Fibroblast of lung (primary cell): ENCODE results near the gene MUC6. TPM values are rescaled to one million over a fixed set of nuclear protein-coding genes. Genes with fewer than 3 reads are reported as not detected.

Experiments
- DNase-seq, 2 donors: peaks; one replicate each; pipeline versions ENCODE4 v3.0.0 to v3.0.0-alpha.2; 2010; ENCODE audit warnings: low read depth in 2 of 2
- H2AFZ ChIP-seq: 2 replicates; pipeline ENCODE4 v1.5.1; 2012; ENCODE audit warnings: low read length, control low read depth, inconsistent platforms
- H3K27ac ChIP-seq: 2 replicates; pipeline ENCODE4 v1.5.1; 2011; ENCODE audit warnings: low read length, control low read depth; ENCODE audit not compliant: insufficient read depth
- H3K27me3 ChIP-seq: 2 replicates; pipeline ENCODE4 v1.5.1; 2011; ENCODE audit warnings: mild to moderate bottlenecking, low read length; ENCODE audit not compliant: control insufficient read depth, insufficient read depth
- H3K36me3 ChIP-seq: 2 replicates; pipeline ENCODE4 v1.5.1; 2011; ENCODE audit warnings: low read length; ENCODE audit not compliant: control insufficient read depth, insufficient read depth
- H3K4me1 ChIP-seq: 2 replicates; pipeline ENCODE4 v1.5.1; 2011; ENCODE audit warnings: low read length; ENCODE audit not compliant: control insufficient read depth, insufficient read depth; ENCODE audit errors: extremely low read depth
- H3K4me2 ChIP-seq: 2 replicates; pipeline ENCODE4 v1.5.1; 2011; ENCODE audit warnings: low read length, control low read depth; ENCODE audit not compliant: insufficient read depth; ENCODE audit errors: extremely low read depth
- H3K4me3 ChIP-seq, 4 experiments: fragments of 200-600 bp in 1 of 4; sonication (generic) in 1 of 4; replicated peaks in 1 of 4; 2 replicates each; pipeline ENCODE4 v1.5.1; 2011 to 2016; ENCODE audit warnings: low read length in 4 of 4, low read depth in 3 of 4, mild to moderate bottlenecking in 3 of 4, control low read depth in 2 of 4, inconsistent platforms in 1 of 4, mixed read lengths in 1 of 4; ENCODE audit not compliant: insufficient read depth in 1 of 4; ENCODE audit errors: control extremely low read depth in 1 of 4
- H3K79me2 ChIP-seq: 2 replicates; pipeline ENCODE4 v1.5.1; 2012; ENCODE audit warnings: mild to moderate bottlenecking, low read length, inconsistent platforms; ENCODE audit not compliant: control insufficient read depth, insufficient read depth
- H3K9ac ChIP-seq: 2 replicates; pipeline ENCODE4 v1.5.1; 2011; ENCODE audit warnings: mild to moderate bottlenecking, low read length, control low read depth; ENCODE audit not compliant: insufficient read depth
- H3K9me3 ChIP-seq: 2 replicates; pipeline ENCODE4 v1.5.1; 2012; ENCODE audit warnings: low read depth, low read length; ENCODE audit not compliant: control insufficient read depth, insufficient read depth
- H4K20me1 ChIP-seq: 2 replicates; pipeline ENCODE4 v1.5.1; 2011; ENCODE audit warnings: low read length; ENCODE audit not compliant: control insufficient read depth, insufficient read depth; ENCODE audit errors: extremely low read depth
- EZH2 ChIP-seq: IDR thresholded peaks from 2 replicates; pipeline ENCODE4 v1.5.1; 2012; ENCODE audit warnings: low read length, control low read depth, mild to moderate bottlenecking; ENCODE audit errors: missing control alignments
- polyA plus RNA-seq, 2 donors: library from polyadenylated mRNA; depleted of rRNA in 1 of 2; stranded (reverse) in 1 of 2; unstranded in 1 of 2; fragments of >200 nt; gene quantifications; 2 replicates each; pipeline ENCODE4 v1.2.1, GENCODE V29; 2011 to 2012; ENCODE audit warnings: missing spikeins in 1 of 2
- total RNA-seq: library from RNA; depleted of rRNA; stranded (reverse); fragments of >200 nt; gene quantifications from 2 replicates; pipeline ENCODE4 v1.2.1, GENCODE V29; 2014
- TF ChIP-seq, protein P1 (sequence below), 2 donors: IDR thresholded peaks in 1 of 2; conservative IDR thresholded peaks in 1 of 2; 1 replicate in 1 of 2; 2 replicates in 1 of 2; pipeline ENCODE4 v1.5.1; 2011 to 2012; ENCODE audit warnings: low read length in 2 of 2, control low read depth in 1 of 2, inconsistent platforms in 1 of 2, low read depth in 1 of 2, mild to moderate bottlenecking in 1 of 2

Gene MUC6
- total and polyA plus RNA-seq, 2 donors (not counting 1 experiment from before 2014, with no cell fraction given), result not detected

DNA sequence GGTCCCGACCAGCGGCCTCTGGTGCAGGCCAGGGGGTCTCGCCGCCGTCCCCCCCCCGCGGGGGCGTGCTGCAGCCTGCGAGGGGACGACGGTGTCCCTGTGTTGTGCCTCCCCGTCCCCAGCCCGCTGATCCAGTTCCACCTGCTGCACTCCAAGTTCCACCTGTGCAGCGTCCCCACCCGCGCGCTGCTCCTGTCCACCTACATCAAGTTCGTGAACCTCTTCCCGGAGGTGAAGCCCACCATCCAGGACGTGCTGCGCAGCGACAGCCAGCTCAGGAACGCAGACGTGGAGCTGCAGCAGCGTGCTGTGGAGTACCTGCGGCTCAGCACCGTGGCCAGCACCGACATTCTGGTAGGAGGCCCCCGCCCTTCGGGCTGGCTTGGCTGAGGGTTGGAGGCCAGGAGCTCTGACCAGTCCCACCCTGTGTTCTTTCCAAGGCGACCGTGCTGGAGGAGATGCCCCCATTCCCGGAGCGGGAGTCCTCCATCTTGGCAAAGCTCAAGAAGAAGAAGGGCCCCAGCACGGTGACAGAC lies 42.8 kb downstream of the MUC6 start:
- no peaks in the 10 kb centered on the region for H3K4me1 ChIP-seq
- peaks cover 16% of the 10 kb centered on the region for H3K36me3 ChIP-seq
- no peak for DNase-seq
- H3K4me3 ChIP-seq, result no peak overlapping the region
- H3K9me3 ChIP-seq, result no peaks in the 10 kb centered on the region
- no peak overlapping the region for H3K4me2 ChIP-seq
- no peak overlapping the region for H3K9ac ChIP-seq
- no peaks in the 10 kb centered on the region for H4K20me1 ChIP-seq
- no peak overlapping the region for H3K27ac ChIP-seq
- TF ChIP-seq, protein P1, sequence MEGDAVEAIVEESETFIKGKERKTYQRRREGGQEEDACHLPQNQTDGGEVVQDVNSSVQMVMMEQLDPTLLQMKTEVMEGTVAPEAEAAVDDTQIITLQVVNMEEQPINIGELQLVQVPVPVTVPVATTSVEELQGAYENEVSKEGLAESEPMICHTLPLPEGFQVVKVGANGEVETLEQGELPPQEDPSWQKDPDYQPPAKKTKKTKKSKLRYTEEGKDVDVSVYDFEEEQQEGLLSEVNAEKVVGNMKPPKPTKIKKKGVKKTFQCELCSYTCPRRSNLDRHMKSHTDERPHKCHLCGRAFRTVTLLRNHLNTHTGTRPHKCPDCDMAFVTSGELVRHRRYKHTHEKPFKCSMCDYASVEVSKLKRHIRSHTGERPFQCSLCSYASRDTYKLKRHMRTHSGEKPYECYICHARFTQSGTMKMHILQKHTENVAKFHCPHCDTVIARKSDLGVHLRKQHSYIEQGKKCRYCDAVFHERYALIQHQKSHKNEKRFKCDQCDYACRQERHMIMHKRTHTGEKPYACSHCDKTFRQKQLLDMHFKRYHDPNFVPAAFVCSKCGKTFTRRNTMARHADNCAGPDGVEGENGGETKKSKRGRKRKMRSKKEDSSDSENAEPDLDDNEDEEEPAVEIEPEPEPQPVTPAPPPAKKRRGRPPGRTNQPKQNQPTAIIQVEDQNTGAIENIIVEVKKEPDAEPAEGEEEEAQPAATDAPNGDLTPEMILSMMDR (conservative IDR thresholded peaks at IDR 0.05 in 1 of 2, IDR thresholded peaks at IDR 0.05 in 1 of 2; ENCODE audit: low read depth in 1 of 2, low read length in 2 of 2), result no peak
- no peak for TF ChIP-seq EZH2
- H2AFZ ChIP-seq, result no peak overlapping the region
- H3K79me2 ChIP-seq, result no peaks in the 10 kb centered on the region
- H3K27me3 ChIP-seq, result no peaks in the 10 kb centered on the region

DNA sequence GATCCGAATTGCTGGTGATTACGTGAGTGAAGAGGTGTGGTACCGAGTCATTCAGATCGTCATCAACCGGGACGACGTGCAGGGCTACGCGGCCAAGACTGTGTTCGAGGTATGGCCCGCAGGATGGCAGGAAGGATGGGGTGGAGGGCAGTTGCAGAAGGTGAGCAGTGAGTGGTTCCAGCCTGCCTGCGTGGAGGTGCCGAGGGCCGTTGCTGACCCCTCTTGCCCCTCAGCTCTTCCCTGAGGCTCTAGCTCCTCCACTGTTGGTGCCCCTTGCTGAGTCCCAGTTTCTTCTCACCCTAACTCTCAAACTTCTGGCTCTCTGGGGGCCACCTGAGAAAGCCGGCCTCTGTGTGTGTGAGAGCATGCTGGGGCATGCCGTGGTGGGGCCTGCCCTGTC lies 43.9 kb downstream of the MUC6 start:
- no peak for TF ChIP-seq EZH2
- TF ChIP-seq, protein P1 (conservative IDR thresholded peaks at IDR 0.05 in 1 of 2, IDR thresholded peaks at IDR 0.05 in 1 of 2; ENCODE audit: low read depth in 1 of 2, low read length in 2 of 2), result no peak
- peaks cover 20% of the 10 kb centered on the region for H3K36me3 ChIP-seq
- H3K27me3 ChIP-seq, result no peaks in the 10 kb centered on the region
- H4K20me1 ChIP-seq, result no peaks in the 10 kb centered on the region
- no peak overlapping the region for H3K27ac ChIP-seq
- H3K4me2 ChIP-seq, result no peak overlapping the region
- no peak overlapping the region for H2AFZ ChIP-seq
- H3K79me2 ChIP-seq, result no peaks in the 10 kb centered on the region
- no peaks in the 10 kb centered on the region for H3K4me1 ChIP-seq
- H3K4me3 ChIP-seq, result no peak overlapping the region
- H3K9ac ChIP-seq, result no peak overlapping the region
- DNase-seq, result no peak
- no peaks in the 10 kb centered on the region for H3K9me3 ChIP-seq

DNA sequence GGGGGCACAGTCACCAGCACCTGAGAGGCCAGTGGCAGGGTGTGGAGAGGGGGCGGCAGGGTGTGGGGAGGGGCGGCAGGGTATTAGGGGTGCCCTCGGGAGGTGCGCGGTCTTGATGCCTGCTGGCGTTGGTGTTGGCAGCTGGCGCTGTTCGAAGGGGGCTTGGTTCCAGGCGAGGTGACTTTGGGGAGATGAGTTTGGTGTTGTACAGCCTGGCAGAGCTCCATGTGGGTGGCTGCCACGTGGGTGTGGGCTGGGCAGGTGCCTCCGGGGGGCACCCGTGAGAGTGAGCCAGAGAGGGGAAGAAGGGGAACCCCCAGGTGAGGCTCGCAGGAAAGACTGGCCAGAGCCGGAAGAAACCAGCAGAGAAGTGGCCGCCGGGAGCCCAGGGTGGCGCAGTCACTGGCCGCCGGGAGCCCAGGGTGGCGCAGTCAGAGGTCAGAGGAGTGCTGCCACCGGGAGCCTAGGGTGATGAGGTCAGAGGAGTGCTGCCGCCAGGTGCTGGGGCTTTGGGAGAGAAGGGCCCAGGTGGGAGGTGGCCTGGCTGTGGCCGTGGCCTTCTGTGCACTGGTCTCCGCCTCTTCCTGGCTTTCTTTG lies 44.7 kb downstream of the MUC6 start:
- Histone ChIP-seq H3K27ac (no peak overlapping the region), H3K9ac (no peak overlapping the region), H3K27me3 (no peaks in the 10 kb centered on the region), H3K4me3 (no peak overlapping the region), H3K4me1 (no peaks in the 10 kb centered on the region), H3K4me2 (no peak overlapping the region), H4K20me1 (no peaks in the 10 kb centered on the region), H3K9me3 (no peaks in the 10 kb centered on the region), H3K36me3 (peaks cover 23% of the 10 kb centered on the region), H2AFZ (no peak overlapping the region), H3K79me2 (no peaks in the 10 kb centered on the region)
- TF ChIP-seq EZH2, result no peak
- TF ChIP-seq, protein P1 (conservative IDR thresholded peaks at IDR 0.05 in 1 of 2, IDR thresholded peaks at IDR 0.05 in 1 of 2; ENCODE audit: low read depth in 1 of 2, low read length in 2 of 2), result no peak
- no peak for DNase-seq
